OCI-LY1 (cell line): ENCODE data around the gene RASGRF1.
A peak's percentile ranks its signal among the peaks of the same experiment; 100 is the strongest.

Source experiments
- H2AFZ ChIP-seq: fragments of 200-600 bp; sonication (generic), shearing (Covaris generic); 2 replicates; pipeline ENCODE4 v1.6.0; 2014; ENCODE audit warnings: antibody characterized with exemption, mild to moderate bottlenecking, low read length
- H3F3A ChIP-seq: fragments of 200-600 bp; sonication (generic), shearing (Covaris generic); 2 replicates; pipeline ENCODE4 v1.6.0; 2014; ENCODE audit warnings: mild to moderate bottlenecking, antibody characterized with exemption, low read length, moderate library complexity; ENCODE audit not compliant: insufficient read depth
- H3K27ac ChIP-seq: fragments of 200-600 bp; sonication (generic); 2 replicates; pipeline ENCODE4 v1.5.1; 2014; ENCODE audit warnings: low read length, mixed run types, mild to moderate bottlenecking, low read depth; ENCODE audit not compliant: poor library complexity, severe bottlenecking
- H3K27me3 ChIP-seq: fragments of 200-600 bp; sonication (generic); 2 replicates; pipeline ENCODE4 v1.6.0; 2014; ENCODE audit warnings: antibody characterized with exemption, mild to moderate bottlenecking, low read length, moderate library complexity; ENCODE audit not compliant: insufficient read depth
- H3K36me3 ChIP-seq: fragments of 200-600 bp; sonication (generic); 2 replicates; pipeline ENCODE4 v1.6.1; 2014; ENCODE audit warnings: mild to moderate bottlenecking, antibody characterized with exemption, low read length, moderate library complexity, mixed read lengths; ENCODE audit not compliant: insufficient read depth
- H3K4me1 ChIP-seq: fragments of 200-600 bp; sonication (generic); 2 replicates; pipeline ENCODE4 v1.5.1; 2014; ENCODE audit warnings: mild to moderate bottlenecking, low read length, moderate library complexity; ENCODE audit not compliant: insufficient read depth, severe bottlenecking
- H3K4me2 ChIP-seq: fragments of 200-600 bp; sonication (generic), shearing (Covaris generic); 2 replicates; pipeline ENCODE4 v1.6.1; 2014; ENCODE audit warnings: low read length
- H3K4me3 ChIP-seq: fragments of 200-600 bp; sonication (generic); 2 replicates; pipeline ENCODE4 v1.5.1; 2014; ENCODE audit warnings: low read length, low read depth, mild to moderate bottlenecking, mixed read lengths; ENCODE audit not compliant: poor library complexity, severe bottlenecking
- H3K79me2 ChIP-seq: fragments of 200-600 bp; shearing (Covaris generic); 2 replicates; pipeline ENCODE4 v1.6.1; 2016; ENCODE audit warnings: mixed run types, low read length, mixed read lengths; ENCODE audit not compliant: insufficient read depth
- H3K9ac ChIP-seq: fragments of 200-600 bp; sonication (generic), shearing (Covaris generic); 2 replicates; pipeline ENCODE4 v1.6.1; 2014; ENCODE audit warnings: mild to moderate bottlenecking, low read length, mixed read lengths
- H3K9me2 ChIP-seq: fragments of 200-600 bp; sonication (generic), shearing (Covaris generic); 2 replicates; pipeline ENCODE4 v1.6.1; 2014; ENCODE audit warnings: low read depth, mild to moderate bottlenecking, low read length, mixed read lengths
- H3K9me3 ChIP-seq: fragments of 200-600 bp; shearing (Covaris generic); 2 replicates; pipeline ENCODE4 v1.6.1; 2014; ENCODE audit warnings: low read length, mixed read lengths
- H4K20me1 ChIP-seq: fragments of 200-600 bp; sonication (generic), shearing (Covaris generic); 2 replicates; pipeline ENCODE4 v1.6.0; 2016; ENCODE audit warnings: mild to moderate bottlenecking, low read length; ENCODE audit not compliant: insufficient read depth
- CTCF ChIP-seq: fragments of 200-600 bp; sonication (generic), shearing (Covaris generic); IDR thresholded peaks from 2 replicates; pipeline ENCODE4 v1.5.1; 2017; ENCODE audit warnings: mild to moderate bottlenecking, antibody characterized with exemption, low read length, moderate library complexity, mixed read lengths
- EZH2 ChIP-seq: fragments of 200-600 bp; sonication (generic), shearing (Covaris generic); IDR thresholded peaks from 2 replicates; pipeline ENCODE4 v1.8.0; 2017; ENCODE audit warnings: borderline replicate concordance, mixed run types, mild to moderate bottlenecking, antibody characterized with exemption, low read length, moderate library complexity, mixed read lengths

The RASGRF1 gene

GRCh38 chr15:78982736-78983135, 107.8 kb downstream of the RASGRF1 start:
- no peak for TF ChIP-seq CTCF
- TF ChIP-seq EZH2 = no peak
- no peaks in the 10 kb centered on the region for H3K27me3 ChIP-seq
- no peak overlapping the region for H3K9ac ChIP-seq
- H3K4me1 ChIP-seq = peaks cover 32% of the 10 kb centered on the region
- H3K9me3 ChIP-seq = no peaks in the 10 kb centered on the region
- no peaks in the 10 kb centered on the region for H4K20me1 ChIP-seq
- H3K4me3 ChIP-seq = no peak overlapping the region
- H3K4me2 ChIP-seq = no peak overlapping the region
- no peak overlapping the region for H3K27ac ChIP-seq
- H2AFZ ChIP-seq = no peak overlapping the region
- H3K79me2 ChIP-seq = no peaks in the 10 kb centered on the region
- no peaks in the 10 kb centered on the region for H3F3A ChIP-seq
- H3K9me2 ChIP-seq = no peaks in the 10 kb centered on the region
- H3K36me3 ChIP-seq = no peaks in the 10 kb centered on the region

- Histone ChIP-seq H3K4me1 (peaks cover 42% of the 10 kb centered on the region), H3K9me3 (no peaks in the 10 kb centered on the region), H4K20me1 (no peaks in the 10 kb centered on the region), H3K27ac (no peak overlapping the region), H3K4me2 (no peak overlapping the region), H3K36me3 (no peaks in the 10 kb centered on the region), H3K9me2 (no peaks in the 10 kb centered on the region), H3F3A (no peaks in the 10 kb centered on the region), H3K4me3 (no peak overlapping the region), H3K27me3 (no peaks in the 10 kb centered on the region), H3K9ac (no peak overlapping the region), H2AFZ (no peak overlapping the region), H3K79me2 (no peaks in the 10 kb centered on the region)
- TF ChIP-seq CTCF (no peak), EZH2 (no peak)
Measured at GRCh38 chr15:78981532-78982313, 108.9 kb downstream of the RASGRF1 start.

GRCh38 chr15:78979456-78980320, 110.9 kb downstream of the RASGRF1 start:
- H3K4me3 ChIP-seq = peak overlapping the region; percentile 47
- no peaks in the 10 kb centered on the region for H3K9me3 ChIP-seq
- peak overlapping the region; percentile 52 for H3K9ac ChIP-seq
- H3F3A ChIP-seq = no peaks in the 10 kb centered on the region
- no peak overlapping the region for H2AFZ ChIP-seq
- no peaks in the 10 kb centered on the region for H3K79me2 ChIP-seq
- H3K4me2 ChIP-seq = peak overlapping the region; percentile 61
- no peaks in the 10 kb centered on the region for H3K36me3 ChIP-seq
- H3K4me1 ChIP-seq = peaks cover 46% of the 10 kb centered on the region
- no peak for TF ChIP-seq EZH2
- TF ChIP-seq CTCF = peak; percentile 92
- no peaks in the 10 kb centered on the region for H3K9me2 ChIP-seq
- H4K20me1 ChIP-seq = no peaks in the 10 kb centered on the region
- no peaks in the 10 kb centered on the region for H3K27me3 ChIP-seq
- peak overlapping the region; percentile 85 for H3K27ac ChIP-seq
